Gastrocnemius medialis (tissue), 4 donors: ENCODE results near the gene ATP9A. TPM values are rescaled to one million over a fixed set of nuclear protein-coding genes. Genes with fewer than 3 reads are reported as not detected.

ENCODE experiments used
- ATAC-seq, 2 donors: fragments of 150-250 bp; one replicate each; pipeline ENCODE4 v1.9.1; 2016
- DNase-seq, 2 donors: peaks; one replicate each; pipeline ENCODE4 v3.0.0-alpha.2; 2019
- H3K27ac ChIP-seq, 4 donors: fragments of 200-600 bp; sonication (generic); 1 replicate in 1 of 4; 2 replicates in 3 of 4; pipeline ENCODE4 v1.5.1; 2016 to 2018; ENCODE audit warnings: mild to moderate bottlenecking in 2 of 4, moderate library complexity in 1 of 4
- H3K27me3 ChIP-seq, 3 donors: fragments of 200-600 bp; sonication (generic) in 2 of 3; 1 replicate in 1 of 3; 2 replicates in 2 of 3; pipeline versions ENCODE4 v1.5.1 to v1.6.0; 2016 to 2019; ENCODE audit warnings: mild to moderate bottlenecking in 1 of 3, moderate library complexity in 1 of 3
- H3K36me3 ChIP-seq, 2 donors: fragments of 200-600 bp; sonication (generic) in 1 of 2; one replicate each; pipeline ENCODE4 v1.5.1; 2017 to 2018
- H3K4me1 ChIP-seq, 2 donors: fragments of 200-600 bp; sonication (generic) in 1 of 2; one replicate each; pipeline ENCODE4 v1.5.1; 2016 to 2017; ENCODE audit warnings: mild to moderate bottlenecking in 2 of 2
- H3K4me3 ChIP-seq, 4 donors: fragments of 200-600 bp; sonication (generic) in 3 of 4; 1 replicate in 1 of 4; 2 replicates in 3 of 4; pipeline ENCODE4 v1.5.1; 2016 to 2019; ENCODE audit warnings: mild to moderate bottlenecking in 2 of 4
- H3K9me3 ChIP-seq, 3 donors: fragments of 200-600 bp; sonication (generic) in 2 of 3; 1 replicate in 1 of 3; 2 replicates in 2 of 3; pipeline ENCODE4 v1.5.1; 2016 to 2019
- POLR2A ChIP-seq, 2 donors: fragments of 450-650 bp; IDR thresholded peaks; one replicate each; pipeline ENCODE4 v1.6.1; 2017; ENCODE audit warnings: antibody characterized with exemption in 2 of 2, mild to moderate bottlenecking in 2 of 2, moderate library complexity in 2 of 2
- in situ Hi-C, 4 donors: fragments of 200-750 bp; cut with MboI; loops; one replicate each; pipeline versions ENCODE4 v1.15.0 to v1.8.0; 2017; ENCODE audit warnings: low sequenced_read_pairs in 4 of 4
- intact Hi-C: fragments of 100-400 bp; cut with DNase I; formaldehyde crosslinking; loops from one replicate; pipeline ENCODE4 v1.15.1; 2023; ENCODE audit warnings: low total_unique reads
- total RNA-seq, 4 donors: library from RNA; depleted of rRNA; stranded (reverse); fragments of >200 nt; gene quantifications; one replicate each; pipeline versions ENCODE4 v1.1.0 to v1.2.3, GENCODE V29; 2016
- TF ChIP-seq, protein P1 (sequence below), 5 experiments: fragments of 450-650 bp in 3 of 5; fragments of 200-600 bp in 2 of 5; sonication (generic) in 2 of 5; IDR thresholded peaks in 4 of 5; conservative IDR thresholded peaks in 1 of 5; 1 replicate in 4 of 5; 2 replicates in 1 of 5; pipeline ENCODE4 v1.5.1; 2016 to 2019; ENCODE audit warnings: antibody characterized with exemption in 5 of 5, mild to moderate bottlenecking in 3 of 5, moderate library complexity in 3 of 5

ATP9A gene
- total RNA-seq, 4 donors from 2014 or later: 11.8 to 34.8 (median 20.8) TPM

DNA sequence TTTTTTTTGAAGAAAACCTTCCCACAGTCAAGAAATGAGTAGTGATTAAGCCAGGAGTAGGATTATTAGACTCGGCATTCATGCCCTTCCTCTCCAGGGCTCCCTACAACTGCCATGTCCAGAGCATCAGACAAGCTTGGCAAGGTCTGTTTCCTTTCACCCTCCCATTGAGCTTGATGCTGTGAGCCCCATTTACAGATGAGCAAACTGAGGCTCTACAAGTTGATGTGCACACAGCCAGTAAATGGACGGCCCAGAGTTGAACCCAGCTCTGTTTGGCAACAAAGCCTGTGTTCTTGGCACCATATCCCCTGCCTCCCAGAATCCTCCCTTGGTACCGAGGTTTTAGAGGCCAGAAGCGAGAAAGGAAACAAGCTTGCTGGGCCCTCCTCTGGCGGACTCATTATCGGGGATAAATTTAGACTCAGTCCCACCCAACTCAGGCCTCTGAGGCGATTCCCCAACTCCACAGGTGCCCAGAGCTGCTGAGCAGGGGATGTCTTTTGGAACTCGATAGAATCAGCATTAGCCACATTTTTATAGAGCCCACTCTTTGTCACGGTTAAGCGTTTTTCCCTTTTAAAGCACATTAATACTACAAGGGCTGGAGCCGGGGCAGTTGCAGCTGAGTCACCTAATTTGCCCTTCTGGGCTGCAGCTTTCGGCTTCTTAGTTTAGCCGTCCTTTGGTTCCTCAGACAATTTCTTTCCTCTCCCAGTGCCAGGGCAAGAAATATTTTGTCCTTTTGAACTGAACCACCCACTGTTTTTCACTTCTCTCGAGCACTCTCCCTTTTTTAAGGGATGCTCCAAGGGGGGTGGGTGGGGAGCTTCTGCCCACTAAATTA is 202.7 kb downstream of the ATP9A start:
- Histone ChIP-seq H3K4me1 (peaks cover 35 to 45% of the 10 kb centered on the region in 2 donors), H3K36me3 (no peaks in the 10 kb centered on the region), H3K27me3 (no peaks in the 10 kb centered on the region), H3K27ac (peak overlapping the region in 1 of 4 donors; percentile 10), H3K4me3 (no peak overlapping the region), H3K9me3 (no peaks in the 10 kb centered on the region)
- intact Hi-C loops (no loop called here), in situ Hi-C loops (loop anchor here in 1 of 4 donors (10.0 kb wide), 1 partner anchor 111 kb away; no protein-coding TSS in a partner anchor)
- TF ChIP-seq POLR2A (IDR thresholded peaks at IDR 0.05): no peak
- TF ChIP-seq, protein P1, sequence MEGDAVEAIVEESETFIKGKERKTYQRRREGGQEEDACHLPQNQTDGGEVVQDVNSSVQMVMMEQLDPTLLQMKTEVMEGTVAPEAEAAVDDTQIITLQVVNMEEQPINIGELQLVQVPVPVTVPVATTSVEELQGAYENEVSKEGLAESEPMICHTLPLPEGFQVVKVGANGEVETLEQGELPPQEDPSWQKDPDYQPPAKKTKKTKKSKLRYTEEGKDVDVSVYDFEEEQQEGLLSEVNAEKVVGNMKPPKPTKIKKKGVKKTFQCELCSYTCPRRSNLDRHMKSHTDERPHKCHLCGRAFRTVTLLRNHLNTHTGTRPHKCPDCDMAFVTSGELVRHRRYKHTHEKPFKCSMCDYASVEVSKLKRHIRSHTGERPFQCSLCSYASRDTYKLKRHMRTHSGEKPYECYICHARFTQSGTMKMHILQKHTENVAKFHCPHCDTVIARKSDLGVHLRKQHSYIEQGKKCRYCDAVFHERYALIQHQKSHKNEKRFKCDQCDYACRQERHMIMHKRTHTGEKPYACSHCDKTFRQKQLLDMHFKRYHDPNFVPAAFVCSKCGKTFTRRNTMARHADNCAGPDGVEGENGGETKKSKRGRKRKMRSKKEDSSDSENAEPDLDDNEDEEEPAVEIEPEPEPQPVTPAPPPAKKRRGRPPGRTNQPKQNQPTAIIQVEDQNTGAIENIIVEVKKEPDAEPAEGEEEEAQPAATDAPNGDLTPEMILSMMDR (IDR thresholded peaks at IDR 0.05 in 4 of 5, conservative IDR thresholded peaks at IDR 0.05 in 1 of 5): no peak
- ATAC-seq (no peak), DNase-seq (no peak)

DNA sequence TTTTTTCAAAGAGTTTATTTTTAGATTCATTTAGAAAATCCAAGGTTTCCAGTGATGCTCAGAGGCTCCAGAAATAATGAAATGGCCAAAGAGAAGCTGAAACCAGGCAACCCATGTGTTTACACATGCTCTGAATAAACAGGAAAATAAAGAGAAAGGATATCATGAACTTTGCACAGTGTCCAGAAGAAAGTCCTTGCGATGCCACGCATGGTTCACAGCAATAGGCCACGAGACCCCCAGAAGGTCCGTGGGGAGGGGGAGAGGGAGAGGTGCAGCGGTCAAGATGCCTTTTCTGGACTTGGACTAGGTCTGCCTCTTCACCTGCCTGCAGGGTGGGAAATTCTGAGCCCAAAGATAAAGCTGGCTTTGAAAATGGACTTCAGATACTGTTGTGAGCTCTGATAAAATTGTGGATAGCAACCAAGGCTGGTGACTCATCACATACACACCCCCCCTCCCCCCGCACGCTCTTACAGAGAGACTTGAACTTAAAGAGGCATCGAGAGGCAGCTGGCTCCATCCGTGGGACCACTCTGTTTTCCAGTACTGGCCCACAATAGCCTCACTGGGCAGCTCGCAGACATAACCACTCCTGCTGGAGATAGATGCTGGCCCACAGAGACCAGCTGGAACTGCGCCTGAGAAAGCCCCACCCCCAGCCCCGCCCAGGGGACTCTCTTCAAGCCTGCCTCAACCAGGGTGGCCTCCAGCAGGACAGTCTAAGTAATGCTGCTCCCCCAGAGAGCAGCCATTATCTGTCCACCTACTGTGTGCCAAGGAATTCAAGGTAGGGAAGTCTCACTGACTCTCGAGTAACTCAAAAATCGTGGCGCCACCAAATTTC is 204.5 kb downstream of the ATP9A start:
- in situ Hi-C loops: loop anchor here in 1 of 4 donors (10.0 kb wide), 1 partner anchor 109 kb away; no protein-coding TSS in a partner anchor
- peak in 1 of 2 donors; percentile 51 for ATAC-seq

DNA sequence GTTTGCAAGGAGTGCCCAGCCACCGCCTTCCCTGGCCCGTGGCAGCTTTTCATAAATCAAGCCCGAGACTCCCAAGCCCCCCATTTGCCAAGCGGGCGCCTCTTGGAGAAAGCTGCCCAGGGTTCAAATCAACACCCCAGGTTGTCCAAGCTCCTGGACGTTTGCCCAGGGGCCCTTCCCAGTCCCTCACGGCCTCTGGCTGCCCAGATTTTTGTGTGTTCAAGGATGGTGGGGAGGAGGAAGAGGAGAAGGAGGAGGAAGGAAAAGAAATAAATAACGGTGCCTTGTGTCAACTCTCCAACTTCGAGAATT is 205.1 kb downstream of the ATP9A start:
- DNase-seq (no peak), ATAC-seq (no peak)
- in situ Hi-C loops (loop anchor here in 1 of 4 donors (10.0 kb wide), 1 partner anchor 108 kb away; no protein-coding TSS in a partner anchor), intact Hi-C loops (loop anchor here (2.0 kb wide), 1 partner anchor 20 kb away; the partner anchor contains the start of gene NFATC2)
- H3K4me3 ChIP-seq: peak overlapping the region; percentile 57 to 72 (median 64)
- no peaks in the 10 kb centered on the region for H3K27me3 ChIP-seq
- no peaks in the 10 kb centered on the region for H3K9me3 ChIP-seq
- H3K36me3 ChIP-seq: no peaks in the 10 kb centered on the region
- no peak for TF ChIP-seq POLR2A (IDR thresholded peaks at IDR 0.05)
- TF ChIP-seq, protein P1 (IDR thresholded peaks at IDR 0.05 in 4 of 5, conservative IDR thresholded peaks at IDR 0.05 in 1 of 5): no peak
- peaks cover 35 to 37% of the 10 kb centered on the region in 2 donors for H3K4me1 ChIP-seq
- peak overlapping the region; percentile 45 to 83 (median 72) for H3K27ac ChIP-seq

More for the DNA sequence above, 204.5 kb downstream of the ATP9A start:
- peak in 1 of 2 donors; percentile 15 for DNase-seq
- Histone ChIP-seq H3K27me3 (no peaks in the 10 kb centered on the region), H3K9me3 (no peaks in the 10 kb centered on the region), H3K27ac (peak overlapping the region; percentile 45 to 83 (median 72)), H3K4me1 (peaks cover 35 to 37% of the 10 kb centered on the region in 2 donors), H3K36me3 (no peaks in the 10 kb centered on the region), H3K4me3 (peak overlapping the region; percentile 57 to 72 (median 64))
- TF ChIP-seq, protein P1 (IDR thresholded peaks at IDR 0.05 in 4 of 5, conservative IDR thresholded peaks at IDR 0.05 in 1 of 5): no peak
- no peak for TF ChIP-seq POLR2A (IDR thresholded peaks at IDR 0.05)
- intact Hi-C loops: loop anchor here (2.0 kb wide), 1 partner anchor 21 kb away; the partner anchor contains the start of gene NFATC2

DNA sequence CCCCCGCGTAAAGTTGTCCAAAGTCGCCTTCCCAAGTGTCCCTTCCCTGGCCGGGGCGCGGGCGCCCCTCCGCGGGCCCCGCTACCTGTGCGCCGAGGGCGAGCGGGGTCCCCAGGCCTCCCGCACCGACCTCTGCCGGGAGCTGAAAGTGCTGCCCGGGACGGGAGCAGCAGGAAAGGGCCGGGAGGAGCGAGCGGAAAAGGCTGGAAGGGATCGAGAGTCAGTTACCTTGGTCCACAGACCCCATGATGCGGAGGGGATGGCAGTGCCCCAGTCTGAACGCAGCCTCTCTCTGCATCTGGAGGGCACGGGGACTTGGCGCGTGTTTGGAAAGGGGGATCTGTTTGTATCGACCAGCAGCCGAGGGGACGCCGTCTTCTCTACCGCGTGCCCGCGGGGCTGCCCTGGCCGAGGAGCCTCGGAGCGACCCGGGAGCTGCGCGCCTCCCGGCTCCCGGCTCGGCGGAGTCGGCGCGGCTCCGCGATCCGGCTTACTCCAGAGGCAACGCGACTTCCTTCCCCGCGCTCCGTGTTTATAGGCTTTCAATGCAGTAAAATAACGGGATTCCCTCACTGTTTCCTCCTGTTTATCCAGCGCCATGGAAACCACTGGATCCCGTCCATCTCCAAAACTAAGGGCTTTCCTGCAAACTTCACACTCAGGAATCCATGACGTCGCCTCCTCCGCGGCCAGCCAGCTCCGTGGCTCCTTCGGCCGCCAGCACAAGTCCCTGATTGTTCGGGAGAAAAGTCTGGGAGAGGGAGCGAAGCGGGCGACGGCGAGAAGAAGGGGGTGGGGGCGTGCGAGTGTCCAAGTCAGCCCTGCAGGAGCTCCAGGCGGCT is 205.6 kb downstream of the ATP9A start:
- intact Hi-C loops (loop anchor here (2.0 kb wide), 1 partner anchor 20 kb away; the partner anchor contains the start of gene NFATC2), in situ Hi-C loops (loop anchor here in 1 of 4 donors (10.0 kb wide), 1 partner anchor 108 kb away; no protein-coding TSS in a partner anchor)
- peaks cover 35 to 37% of the 10 kb centered on the region in 2 donors for H3K4me1 ChIP-seq
- peak; percentile 56 to 61 for ATAC-seq
- H3K36me3 ChIP-seq: no peaks in the 10 kb centered on the region
- peak; percentile 36 to 41 for DNase-seq
- H3K4me3 ChIP-seq: peak overlapping the region; percentile 57 to 72 (median 64)
- no peaks in the 10 kb centered on the region for H3K27me3 ChIP-seq
- no peaks in the 10 kb centered on the region for H3K9me3 ChIP-seq
- TF ChIP-seq, protein P1 (IDR thresholded peaks at IDR 0.05 in 4 of 5, conservative IDR thresholded peaks at IDR 0.05 in 1 of 5): peak in 4 of 5 experiments; percentile 12 to 40 (median 23)
- peak; percentile 12 to 42 for TF ChIP-seq POLR2A (IDR thresholded peaks at IDR 0.05)
- H3K27ac ChIP-seq: peak overlapping the region; percentile 45 to 83 (median 72)
